Measurements from ENCODE around the gene TMSB10.
"Not testable (repeated sequence)": the region's sequence is repeated elsewhere in the genome, so short reads cannot be mapped to it uniquely, and the experiment has no call there.

TMSB10 gene

DNA sequence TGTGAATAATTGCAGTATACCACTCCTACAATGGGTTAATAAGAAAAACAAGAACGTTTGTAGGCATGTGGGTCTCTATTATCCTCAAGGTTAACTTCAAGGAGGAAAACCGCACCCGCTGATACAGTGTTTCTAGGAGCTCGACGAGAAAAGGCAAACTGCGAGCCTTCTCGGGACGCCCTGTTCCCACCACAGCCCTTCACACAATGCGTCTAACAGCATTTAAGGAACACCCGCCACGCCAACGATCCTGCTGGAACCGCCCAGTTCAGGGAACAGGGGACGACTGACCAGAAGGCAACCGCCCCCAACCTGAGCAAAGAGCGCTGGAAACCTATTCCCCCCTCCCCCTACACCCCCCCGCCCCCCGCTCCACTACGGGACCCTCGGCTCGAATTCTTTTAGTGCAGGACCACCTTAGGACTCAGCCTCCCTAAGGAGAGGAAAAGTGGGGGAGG, 710 bp upstream of the TMSB10 start:
- no peak for DNase-seq

DNA sequence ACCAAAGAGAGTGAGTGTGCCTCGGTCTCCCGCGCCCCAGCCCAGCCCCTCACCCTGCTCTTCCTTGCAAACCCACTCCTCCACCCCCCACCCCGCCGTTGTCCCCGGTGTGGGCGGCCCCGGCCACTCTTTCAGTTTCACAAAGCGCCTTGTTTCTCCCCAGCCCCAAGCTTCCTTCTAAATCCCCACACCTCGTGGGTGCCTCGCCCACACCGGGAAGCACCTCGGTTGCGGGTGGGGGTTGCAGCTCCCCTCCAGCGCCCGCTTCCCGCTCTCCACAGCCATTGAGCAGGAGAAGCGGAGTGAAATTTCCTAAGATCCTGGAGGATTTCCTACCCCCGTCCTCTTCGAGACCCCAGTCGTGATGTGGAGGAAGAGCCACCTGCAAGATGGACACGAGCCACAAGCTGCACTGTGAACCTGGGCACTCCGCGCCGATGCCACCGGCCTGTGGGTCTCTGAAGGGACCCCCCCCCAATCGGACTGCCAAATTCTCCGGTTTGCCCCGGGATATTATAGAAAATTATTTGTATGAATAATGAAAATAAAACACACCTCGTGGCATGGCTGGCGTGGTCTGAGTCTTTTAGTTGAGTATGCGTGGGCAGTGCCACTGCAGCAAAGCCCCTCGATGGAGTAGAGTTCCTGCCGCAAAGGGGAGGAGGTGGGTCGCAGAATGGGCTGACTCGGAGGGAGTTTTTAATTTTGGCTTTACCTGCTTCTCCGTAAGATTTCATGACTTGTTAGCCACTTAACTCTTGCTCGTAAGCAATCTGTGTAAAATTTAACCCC, 848 bp downstream of the TMSB10 start:
- DNase-seq = no peak

DNA sequence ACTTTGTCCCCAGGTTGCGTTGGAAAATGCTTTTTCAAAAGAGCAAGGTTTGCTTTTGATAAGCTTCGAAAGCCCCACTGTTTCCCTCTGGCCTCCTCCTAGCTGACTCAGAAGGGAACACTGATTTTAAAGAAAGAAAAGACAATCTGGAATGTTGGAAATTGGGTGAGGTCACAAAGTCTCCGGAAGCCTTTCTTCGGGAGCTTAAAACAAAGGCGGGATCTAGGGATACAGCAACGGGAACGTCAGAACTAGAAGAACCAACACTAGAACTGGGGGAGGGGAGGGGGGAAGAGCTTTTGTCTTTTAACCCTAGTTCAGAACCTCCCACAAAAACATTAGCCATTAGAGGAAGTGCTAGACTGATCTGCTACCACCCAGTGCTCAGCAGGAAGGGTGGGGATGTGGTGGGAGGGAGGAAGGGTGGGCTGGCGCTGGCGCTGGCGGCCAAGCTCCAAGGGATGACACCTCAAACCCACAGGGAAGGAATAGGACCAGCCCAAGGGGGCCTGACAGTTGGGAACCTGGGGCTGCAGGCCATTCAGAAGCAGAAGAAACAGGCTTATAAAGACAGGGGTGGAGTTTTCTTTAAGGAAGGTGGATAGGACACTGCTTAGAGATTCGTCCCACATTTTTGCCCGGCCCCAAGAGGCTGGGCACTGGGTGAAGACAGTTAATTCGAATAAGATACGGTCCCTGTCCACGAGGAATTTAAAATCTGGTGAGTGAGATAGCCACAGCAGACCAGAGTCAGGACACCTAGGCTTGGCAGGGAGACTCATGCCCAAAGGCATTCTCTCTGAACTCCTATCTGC, 1.7 kb downstream of the TMSB10 start:
- DNase-seq = peak; percentile 20

DNA sequence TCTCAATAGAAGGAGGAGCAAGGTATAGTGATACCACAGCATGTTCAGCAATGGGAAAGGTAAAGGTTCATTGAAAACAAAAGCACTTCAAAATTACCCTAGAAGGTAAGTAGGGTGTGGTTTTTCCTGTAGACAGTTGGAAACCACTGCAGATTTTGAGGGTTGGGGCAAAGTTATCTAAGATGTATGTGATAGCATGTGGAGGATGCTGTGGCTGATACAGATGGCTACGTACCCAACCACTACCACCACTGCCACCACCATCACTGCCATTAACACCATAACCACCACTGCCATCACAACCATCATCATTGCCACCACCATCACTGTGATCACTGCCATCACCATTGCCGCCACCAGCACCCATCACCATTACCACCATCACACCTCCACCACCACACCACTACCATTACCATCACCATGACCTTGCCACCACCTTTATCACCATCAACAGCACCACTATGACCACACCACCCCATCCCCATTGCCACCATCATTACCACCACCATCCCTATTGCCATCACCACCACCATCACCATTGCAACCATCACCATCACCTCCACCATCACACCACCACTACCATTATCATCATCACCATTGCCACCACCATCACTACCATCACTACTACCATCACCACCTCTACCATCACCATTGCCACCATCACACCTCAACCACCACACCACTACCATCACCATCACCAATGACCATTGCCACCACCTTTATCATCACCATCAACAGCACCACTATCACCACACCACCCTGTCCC, 3.7 kb downstream of the TMSB10 start:
- no peak for DNase-seq

DNA sequence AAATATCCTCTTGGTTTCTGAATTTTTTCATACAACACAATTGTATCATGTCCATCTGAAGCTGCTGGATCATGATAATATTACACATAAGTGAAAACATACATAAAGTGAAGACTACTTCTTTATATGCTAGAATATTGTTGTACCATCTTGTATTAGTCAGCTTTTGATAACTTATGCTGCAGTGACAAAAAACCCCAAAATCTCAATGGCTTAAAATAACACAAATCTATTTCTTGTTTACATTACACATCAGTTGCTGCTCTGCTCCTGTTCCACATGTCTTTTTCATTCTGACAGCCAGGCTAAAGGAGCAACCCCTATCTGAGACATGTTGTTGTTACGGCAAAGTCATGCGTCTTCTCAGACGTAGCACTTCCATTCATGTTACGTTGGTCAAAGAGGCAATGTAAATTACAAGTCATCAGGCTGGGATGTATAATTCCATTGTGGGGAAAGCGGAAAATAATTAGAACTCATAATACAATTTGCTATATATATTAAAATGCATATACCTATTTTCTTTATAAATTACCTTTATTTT, 5.8 kb downstream of the TMSB10 start:
- no peak for DNase-seq

DNA sequence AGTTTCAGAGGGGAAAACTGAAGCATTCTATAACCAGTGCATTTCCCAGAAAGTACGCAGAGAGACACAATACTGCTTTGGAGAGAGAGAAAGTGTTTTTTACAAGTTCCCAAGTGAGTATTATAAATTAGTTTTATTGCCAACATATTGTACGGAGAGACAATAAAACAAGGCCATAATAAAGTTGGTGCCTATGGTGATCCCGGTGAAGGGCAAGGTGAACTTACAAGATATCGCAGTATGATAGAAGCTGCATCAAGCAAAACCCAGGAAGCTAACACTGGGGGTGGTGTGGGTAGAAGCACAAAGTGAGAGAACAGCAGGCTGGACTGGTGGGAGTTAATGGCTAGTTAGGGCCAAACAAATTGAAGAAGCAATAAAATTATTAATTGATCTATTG, 7.5 kb downstream of the TMSB10 start:
- no peak for DNase-seq

DNA sequence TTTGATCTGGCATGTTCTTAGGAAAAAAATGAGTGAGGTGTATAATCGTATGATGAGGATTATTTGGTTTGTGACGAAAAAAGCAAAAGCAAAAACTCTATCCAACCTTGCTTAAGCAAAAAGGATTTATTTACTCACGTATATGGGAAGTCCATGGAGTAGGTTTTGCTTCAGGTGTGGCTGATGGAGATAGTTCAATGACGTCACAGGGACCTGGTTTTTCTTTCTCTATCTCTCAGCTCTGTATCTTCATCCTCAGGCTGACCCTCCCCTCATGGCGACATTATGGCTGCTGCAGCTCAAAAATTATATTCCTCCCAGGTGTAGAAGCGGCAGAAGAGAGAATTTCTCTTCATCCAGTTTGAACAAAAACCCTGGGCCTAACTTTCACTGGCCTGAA, 8.9 kb downstream of the TMSB10 start:
- DNase-seq = no peak

DNA sequence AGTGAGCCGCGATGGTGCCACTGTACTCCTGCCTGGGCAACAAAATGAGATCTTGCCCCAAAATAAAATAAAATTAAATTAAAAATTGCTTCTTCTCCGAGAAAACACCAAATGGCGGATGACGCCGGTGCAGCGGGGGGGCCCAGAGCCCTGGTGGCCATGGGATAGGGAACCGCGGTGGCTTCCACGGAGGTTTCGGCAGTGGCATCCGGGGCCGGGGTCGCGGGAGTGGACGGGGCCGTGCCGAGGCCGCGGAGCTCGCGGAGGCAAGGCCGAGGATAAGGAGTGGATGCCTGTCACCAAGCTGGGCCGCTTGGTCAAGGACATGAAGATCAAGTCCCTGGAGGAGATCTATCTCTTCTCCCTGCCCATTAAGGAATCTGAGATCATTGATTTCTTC, 10.2 kb downstream of the TMSB10 start:
- DNase-seq = not testable (repeated sequence)

DNA sequence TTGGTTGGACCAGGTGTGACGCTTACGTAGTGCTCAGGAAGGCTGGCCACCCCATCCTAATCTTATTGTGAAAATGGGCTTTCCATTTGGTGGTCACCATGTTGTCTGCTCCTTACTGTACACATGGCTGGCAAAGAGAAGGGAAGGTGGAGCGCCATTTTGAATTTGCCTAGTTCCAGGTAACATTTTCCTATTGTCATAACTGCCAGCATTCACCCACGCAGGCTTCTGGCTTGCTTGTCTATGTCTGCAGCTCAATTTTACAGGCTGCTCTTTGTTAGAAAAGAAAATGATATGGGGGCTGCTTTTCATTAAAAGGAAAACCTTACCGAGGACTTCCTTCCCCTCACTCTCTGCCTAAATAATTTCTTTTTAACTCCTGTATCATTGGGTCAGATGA, 12.4 kb downstream of the TMSB10 start:
- DNase-seq = not testable (repeated sequence)

DNA sequence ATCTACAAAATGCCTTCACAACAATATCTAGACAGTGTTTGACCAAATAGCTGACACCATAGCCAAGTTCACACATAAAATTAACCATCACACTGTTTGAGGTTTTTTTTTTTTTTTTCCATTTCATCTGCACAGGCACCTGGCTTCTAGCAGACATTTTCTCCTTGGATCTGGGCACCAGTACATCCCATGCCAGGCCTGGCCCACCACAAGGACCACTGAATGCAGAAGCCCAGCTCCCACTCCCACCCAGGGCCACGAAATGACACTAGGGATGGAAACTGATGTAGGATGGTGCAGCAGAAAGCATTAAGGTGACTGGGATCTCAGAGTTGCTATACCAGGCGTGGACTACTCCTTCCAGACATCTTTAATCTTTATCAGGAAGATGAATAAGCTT, 13.0 kb downstream of the TMSB10 start:
- DNase-seq = no peak

DNA sequence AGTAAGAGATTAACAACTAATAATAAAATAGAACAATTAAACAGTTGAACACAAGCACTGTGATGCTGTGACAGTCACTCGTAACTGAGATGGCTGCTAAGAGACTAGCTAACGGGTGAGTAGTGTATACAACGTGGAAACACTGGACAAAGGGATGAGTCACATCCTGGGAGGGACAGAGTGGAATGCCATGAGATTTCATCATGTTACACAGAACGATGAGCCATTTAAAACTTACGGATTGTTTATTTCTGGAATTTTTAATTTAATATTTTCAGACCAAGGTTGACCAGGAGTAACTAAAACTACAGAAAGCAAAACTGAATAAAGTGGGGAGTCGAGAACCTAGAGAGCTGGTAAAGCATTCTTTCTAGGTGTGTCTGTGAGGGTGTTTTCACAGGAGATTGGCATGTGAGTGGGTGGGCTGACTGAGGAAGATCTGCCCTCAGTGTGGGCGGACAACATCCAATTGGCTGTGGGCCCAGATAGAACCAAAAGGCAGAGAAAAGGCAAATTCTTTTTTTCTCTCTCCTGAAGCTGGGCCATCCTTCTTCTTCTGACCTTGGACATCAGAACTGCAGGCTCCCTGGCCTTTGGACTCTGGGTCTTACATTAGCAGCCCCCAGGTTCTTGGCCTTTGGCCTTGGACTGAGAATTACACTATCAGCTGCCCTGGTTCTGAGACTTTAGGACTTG, 14.6 kb downstream of the TMSB10 start:
- DNase-seq = peak; percentile 53

DNA sequence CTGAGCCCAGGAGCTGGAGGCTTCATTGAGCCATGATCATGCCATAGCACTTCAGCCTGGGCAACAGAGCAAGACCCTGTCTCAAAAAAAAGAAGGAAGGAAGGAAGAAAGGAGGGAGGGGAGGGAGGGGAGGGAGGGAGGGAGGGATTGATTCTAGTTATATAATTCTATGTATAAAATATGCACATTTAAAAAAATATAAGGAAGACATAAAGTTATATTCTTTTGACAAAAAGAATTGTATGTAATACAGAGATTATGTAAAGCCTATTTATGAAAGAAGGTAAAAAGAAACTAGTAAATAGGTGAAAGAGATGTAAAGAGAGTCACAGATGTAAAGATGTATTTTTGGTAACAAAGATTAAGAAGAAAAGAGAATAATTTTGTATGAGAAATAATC, 17.6 kb downstream of the TMSB10 start:
- no peak for DNase-seq

DNA sequence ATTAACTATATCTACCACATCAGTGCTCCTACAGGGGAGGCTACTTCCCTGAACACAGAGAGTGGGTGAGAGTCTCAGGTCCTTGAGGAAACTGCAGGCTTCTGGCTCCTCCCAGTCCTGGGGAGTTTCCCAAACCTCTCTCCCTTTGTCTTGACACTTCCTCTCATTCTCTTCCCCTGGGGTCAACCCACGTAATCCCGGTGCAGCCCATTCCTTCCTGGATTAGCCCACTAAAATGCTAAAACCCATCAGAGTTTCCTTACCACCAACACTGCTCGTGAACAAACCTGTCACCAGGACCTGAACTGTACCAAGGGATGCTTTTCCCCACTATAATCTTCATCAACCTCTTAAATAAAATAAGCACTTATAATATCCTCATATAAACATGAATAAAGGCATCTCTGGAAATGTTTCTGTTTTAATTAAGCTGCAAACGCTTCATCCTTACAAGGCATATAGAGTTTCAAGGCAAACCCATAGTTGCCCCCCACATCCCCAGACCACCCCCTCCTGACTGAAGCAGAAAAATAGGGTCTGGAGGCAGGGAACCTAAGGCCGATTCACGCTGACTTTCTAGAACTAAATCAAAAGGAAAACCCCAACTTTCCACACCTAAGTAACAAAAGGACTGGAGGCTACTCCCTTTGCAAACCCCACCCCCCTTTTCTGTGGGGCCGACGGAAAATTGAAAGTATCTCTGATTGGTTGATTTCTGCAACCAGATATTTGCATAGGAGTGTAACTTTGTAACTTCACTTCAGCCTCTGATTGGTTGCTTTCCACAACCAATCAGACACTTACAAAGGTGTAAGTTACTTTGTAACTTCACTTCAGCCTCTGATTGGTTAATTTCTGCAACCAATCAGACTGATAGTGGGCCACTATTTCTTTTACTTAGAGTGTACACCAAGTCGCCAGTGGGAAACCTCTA, 19.0 kb downstream of the TMSB10 start:
- no peak for DNase-seq

DNA sequence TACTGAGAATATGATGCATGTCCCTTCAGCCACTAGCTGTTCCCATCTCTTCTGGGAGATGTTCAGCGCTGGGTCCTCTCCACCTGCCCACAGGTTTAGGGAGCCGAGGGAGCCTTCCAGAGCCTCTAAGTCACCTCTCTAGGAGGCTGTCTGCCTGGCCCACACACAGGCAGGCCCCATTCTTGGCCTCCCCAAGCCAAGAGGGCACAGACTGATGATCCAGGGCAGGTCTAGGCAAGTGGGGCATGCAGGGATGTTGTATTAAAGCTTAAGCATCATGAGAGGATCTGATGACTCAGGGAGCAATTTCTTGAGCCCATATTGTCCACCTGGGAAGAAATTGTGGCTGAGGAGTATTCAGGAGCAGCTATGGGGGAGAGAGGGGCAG, 19.9 kb downstream of the TMSB10 start:
- DNase-seq = no peak

DNA sequence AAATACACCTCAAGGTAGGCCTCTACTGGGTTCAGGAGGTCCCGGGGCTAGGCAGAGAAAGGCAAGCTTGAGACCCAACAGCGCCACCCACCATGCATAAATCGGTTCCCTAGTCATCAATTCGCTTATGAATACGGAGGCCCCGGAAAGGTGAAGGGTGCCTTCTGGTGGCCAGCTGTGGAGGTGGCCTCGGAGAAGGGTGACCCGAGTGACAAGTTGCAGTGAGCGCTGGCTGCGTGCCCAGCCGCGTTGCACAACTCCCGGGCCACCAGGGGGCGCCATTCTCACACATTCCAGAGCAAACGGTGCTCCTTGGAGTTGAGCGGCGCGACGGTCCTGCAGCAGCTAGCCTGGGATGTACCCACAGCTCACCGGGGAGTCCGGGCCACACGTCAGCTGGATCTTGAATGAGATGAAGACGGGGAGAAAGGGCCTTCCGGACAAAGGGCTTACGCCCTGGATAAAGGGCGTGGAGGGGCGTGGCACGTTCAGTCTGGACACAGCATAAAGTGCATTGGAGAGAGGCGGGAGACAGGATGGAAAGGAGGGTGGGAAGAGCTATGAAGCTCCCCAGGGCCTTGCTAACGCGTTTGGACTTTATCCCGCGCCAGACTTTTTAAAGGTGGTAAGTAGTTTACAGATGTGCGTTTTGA, 20.4 kb downstream of the TMSB10 start:
- DNase-seq = peak; percentile 87

DNA sequence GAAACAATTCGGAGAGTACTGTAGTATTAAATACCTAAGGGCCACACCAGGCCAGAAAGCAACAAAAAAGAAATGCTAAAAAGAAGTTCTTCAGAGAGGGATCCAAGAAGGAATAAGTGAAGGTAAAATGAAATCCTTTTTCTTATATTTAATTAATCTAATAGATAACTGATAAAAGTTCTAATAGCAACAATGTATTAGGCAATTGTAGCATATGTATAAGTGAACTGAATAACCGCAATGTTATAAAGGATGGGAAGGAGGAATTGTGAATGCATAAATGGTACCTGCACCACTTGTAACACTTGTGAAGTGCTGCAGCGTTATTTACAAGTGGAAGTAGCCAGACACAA, 21.8 kb downstream of the TMSB10 start:
- DNase-seq = peak; percentile 2

DNA sequence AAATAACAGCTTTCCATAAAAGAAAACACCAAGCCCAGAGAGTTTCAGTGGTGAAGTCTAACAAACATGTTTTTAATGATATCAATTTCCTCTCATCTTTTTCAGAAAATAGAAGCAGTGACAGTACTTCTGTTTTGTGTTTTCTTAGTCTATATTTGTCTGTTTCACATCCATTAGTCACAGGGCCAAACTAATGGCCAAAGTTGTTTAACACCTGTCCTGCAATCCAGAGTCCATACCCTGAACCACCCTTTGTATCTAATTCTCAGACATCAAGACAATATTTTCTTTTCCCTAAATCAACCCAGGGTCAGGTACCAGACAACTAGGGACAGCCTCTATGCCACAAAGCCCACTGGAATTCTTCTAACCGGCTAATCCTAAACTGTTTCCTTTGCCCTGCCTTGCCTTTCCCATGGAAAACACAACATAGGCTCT, 25.9 kb downstream of the TMSB10 start:
- DNase-seq = no peak

DNA sequence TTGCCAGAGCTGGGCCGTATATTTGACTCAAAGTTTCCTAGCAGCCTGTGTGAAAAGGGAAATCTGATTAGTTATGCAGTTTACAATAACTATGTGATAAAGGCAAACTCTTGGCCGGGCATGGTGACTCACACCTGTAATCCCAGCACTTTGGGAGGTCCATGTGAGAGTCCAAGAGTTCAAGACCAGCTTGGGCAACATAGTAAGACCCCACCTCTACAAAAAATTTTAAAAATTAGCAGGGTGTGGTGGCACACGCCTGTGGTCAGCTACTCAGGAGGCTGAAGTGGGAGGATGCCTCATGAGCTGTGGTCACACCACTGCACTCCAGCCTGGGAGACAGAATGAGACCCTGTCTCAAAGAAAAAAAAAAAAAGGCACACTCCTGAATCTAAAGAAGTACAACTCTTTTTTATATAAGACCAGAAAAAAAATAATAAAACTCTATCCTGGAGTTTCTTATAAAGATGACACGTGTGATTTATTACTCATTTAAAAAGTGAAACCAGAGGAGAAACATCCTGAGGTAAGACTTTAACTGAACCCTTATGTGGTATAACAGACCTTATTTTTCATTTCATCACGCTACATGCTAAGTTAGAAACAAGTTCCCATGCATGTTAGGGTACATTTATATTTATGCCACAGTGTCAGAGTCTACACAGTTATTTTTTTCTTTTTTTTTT, 32.9 kb downstream of the TMSB10 start:
- DNase-seq = no peak

DNA sequence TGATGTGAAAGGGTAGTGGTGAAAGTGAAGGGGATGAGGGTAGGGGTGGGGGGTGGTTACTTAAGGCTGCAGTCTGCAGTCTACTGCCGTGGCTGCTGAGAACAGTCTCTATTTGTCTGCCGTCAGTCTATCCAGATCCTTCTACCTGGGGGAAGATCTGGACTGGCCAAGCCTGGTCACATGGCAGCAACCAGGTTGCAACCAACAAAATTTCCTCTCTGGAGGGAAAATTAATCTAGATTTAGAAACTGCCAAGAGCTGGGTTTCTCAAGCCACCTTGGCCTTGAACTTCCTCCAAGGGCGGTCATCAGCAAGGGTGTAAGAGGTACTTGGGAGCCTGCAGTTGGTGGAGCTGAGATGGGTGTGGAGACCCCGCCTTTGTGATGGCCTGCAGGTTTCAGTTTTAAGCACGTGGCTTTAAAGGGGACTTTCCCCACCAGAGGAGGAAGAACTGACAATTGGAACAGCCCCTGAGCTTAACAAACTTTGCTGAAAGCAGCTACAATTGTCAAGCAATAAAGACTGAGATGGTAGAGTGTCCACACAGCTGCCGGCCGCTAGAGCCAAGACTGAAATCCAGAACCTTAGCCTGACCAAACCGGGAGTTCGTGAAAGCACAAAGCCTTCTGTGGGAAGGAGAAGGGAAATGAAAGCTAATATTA, 34.1 kb downstream of the TMSB10 start:
- DNase-seq = no peak

DNA sequence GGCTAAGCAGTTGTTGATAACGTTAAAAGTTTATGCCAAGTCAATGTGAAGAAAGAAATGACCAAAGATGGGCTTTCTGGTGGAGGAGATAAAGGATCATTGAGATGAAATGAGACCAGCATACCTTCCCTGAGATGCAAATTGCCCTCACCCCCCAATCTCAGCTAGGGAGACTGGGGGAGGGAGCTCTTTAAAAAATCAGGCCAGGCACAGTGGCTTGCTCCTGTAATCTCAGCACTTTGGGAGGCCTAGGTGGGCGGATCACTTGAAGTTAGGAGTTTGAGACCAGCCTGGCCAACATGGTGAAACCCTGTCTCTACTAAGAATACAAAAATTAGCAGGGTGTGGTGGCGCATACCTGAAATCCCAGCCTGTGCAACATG, 34.6 kb downstream of the TMSB10 start:
- no peak for DNase-seq

Measured in DMS153 (cell line).